ENCODE data around the gene ARFGAP3.
A peak's percentile ranks its signal among the peaks of the same experiment; 100 is the strongest.

Gene ARFGAP3

DNA sequence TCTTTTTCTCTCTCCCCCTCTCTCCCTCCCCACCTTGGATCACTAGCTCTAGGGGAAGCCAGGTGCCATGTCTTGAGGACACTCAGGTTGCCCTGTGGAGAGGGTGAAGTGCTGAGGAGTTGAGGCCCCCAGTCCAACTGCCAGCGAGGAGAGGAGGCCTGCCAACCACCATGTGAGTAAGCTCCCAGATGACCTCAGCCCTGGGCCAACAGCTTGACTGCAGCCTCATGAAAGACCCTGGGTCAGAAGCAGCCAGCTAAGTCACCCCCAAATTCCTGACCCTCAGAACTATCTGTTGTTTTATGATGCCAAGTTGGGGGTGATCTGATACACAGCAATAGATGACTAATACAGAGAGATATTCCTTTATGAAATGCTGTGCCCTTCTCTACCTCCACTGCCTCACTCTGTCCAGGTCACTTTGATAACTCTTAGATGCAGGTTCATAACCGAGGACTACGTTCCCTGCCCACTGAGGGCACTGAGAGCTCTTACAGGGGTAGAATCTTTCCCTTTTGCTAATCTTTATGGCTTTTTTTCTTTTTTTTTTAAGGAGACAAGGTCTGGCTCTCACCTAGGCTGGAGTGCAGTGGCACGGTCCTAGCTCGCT lies 8.0 kb downstream of the ARFGAP3 start:
- in situ Hi-C loops (cut with HindIII; ENCODE audit: low pct_ligation_motif_present, low sequenced_read_pairs): no loop called here
- no peaks in the 10 kb centered on the region for H3K27me3 ChIP-seq (replicated peaks)
- H3K36me3 ChIP-seq (replicated peaks): peaks cover 16% of the 10 kb centered on the region
- H3K4me3 ChIP-seq (ENCODE audit: low read depth, low read length): no peak overlapping the region
- H3K27ac ChIP-seq: no peak overlapping the region
- TF ChIP-seq CTCF (IDR thresholded peaks at IDR 0.05; ENCODE audit: low read depth, low read length, missing control alignments): no peak
- no peak for DNase-seq

DNA sequence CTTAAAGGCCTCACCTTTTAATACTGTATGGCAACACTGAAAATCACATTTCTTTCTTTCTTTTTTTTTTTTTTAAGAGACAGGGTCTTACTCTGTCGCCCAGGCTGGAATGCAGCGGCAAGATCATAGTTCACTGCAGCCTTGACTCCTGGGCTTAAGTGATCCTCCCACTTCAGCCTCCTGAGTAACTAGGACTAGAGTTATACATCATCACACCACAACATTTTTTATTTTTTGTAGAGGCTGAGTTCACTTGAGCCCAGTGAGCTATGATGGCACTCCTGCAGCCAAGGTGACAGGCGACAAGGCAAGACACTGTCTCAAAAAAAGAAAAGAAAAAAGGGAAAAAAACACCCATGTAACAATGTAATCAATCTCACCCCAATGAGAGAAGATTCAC lies 10.0 kb downstream of the ARFGAP3 start:
- H3K4me3 ChIP-seq (ENCODE audit: low read depth, low read length): no peak overlapping the region
- H3K27me3 ChIP-seq (replicated peaks): no peaks in the 10 kb centered on the region
- no peak overlapping the region for H3K27ac ChIP-seq
- in situ Hi-C loops (cut with HindIII; ENCODE audit: low pct_ligation_motif_present, low sequenced_read_pairs): no loop called here
- H3K36me3 ChIP-seq (replicated peaks): peaks cover 21% of the 10 kb centered on the region
- DNase-seq: no peak
- TF ChIP-seq CTCF (IDR thresholded peaks at IDR 0.05; ENCODE audit: low read depth, low read length, missing control alignments): no peak

GRCh38 chr22:42844756-42845155 lies 12.3 kb downstream of the ARFGAP3 start:
- H3K27me3 ChIP-seq (replicated peaks): no peaks in the 10 kb centered on the region
- no peak overlapping the region for H3K27ac ChIP-seq
- in situ Hi-C loops (cut with HindIII; ENCODE audit: low pct_ligation_motif_present, low sequenced_read_pairs): no loop called here
- H3K4me3 ChIP-seq (ENCODE audit: low read depth, low read length): no peak overlapping the region
- H3K36me3 ChIP-seq (replicated peaks): peaks cover 21% of the 10 kb centered on the region
- DNase-seq: no peak
- no peak for TF ChIP-seq CTCF (IDR thresholded peaks at IDR 0.05; ENCODE audit: low read depth, low read length, missing control alignments)

DNA sequence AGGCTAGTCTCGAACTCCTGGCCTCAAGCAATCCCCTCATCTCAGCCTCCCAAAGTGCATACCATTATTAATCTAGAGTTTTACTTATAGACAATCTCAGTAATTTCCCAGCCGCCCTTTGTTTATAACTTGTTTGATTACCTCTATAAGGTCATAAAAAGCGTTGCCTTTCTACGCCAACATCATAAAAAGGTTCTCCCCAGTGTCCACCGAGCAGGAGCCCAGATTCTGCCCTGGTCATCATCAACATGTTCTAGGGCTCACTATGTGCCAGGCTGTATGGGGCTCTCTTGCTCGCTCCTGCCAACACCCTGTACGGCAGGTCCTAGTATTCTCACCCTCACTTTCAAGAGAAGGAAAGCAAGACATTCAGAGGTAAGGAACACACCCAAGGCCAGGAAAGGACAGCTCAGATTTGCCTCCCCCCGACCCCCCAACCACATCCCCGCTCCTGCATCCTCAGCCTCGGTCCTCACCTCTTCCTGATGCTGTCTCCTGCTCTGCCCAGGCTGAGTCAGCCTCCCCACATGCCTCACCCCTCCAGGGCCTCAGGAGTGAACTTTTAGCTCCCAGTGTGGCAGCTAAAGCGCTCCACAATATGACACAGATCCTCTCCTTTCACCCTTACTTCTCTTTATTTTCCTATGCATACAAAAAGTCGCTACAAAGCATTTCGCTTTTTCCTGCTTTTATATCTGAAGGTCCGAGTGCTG lies 14.3 kb downstream of the ARFGAP3 start:
- peaks cover 27% of the 10 kb centered on the region for H3K36me3 ChIP-seq (replicated peaks)
- in situ Hi-C loops (cut with HindIII; ENCODE audit: low pct_ligation_motif_present, low sequenced_read_pairs): no loop called here
- no peak for TF ChIP-seq CTCF (IDR thresholded peaks at IDR 0.05; ENCODE audit: low read depth, low read length, missing control alignments)
- no peaks in the 10 kb centered on the region for H3K27me3 ChIP-seq (replicated peaks)
- H3K27ac ChIP-seq: no peak overlapping the region
- peak; percentile 22 for DNase-seq
- H3K4me3 ChIP-seq (ENCODE audit: low read depth, low read length): no peak overlapping the region

GRCh38 chr22:42841444-42841843 lies 15.6 kb downstream of the ARFGAP3 start:
- no peaks in the 10 kb centered on the region for H3K27me3 ChIP-seq (replicated peaks)
- in situ Hi-C loops (cut with HindIII; ENCODE audit: low pct_ligation_motif_present, low sequenced_read_pairs): no loop called here
- H3K4me3 ChIP-seq (ENCODE audit: low read depth, low read length): no peak overlapping the region
- peak; percentile 51 for DNase-seq
- peaks cover 32% of the 10 kb centered on the region for H3K36me3 ChIP-seq (replicated peaks)
- peak overlapping the region; percentile 20 for H3K27ac ChIP-seq
- TF ChIP-seq CTCF (IDR thresholded peaks at IDR 0.05; ENCODE audit: low read depth, low read length, missing control alignments): no peak

All from brain microvascular endothelial cell (primary cell).